Measurements from ENCODE around the gene CBX1.
"Not testable (repeated sequence)": the region's sequence is repeated elsewhere in the genome, so short reads cannot be mapped to it uniquely, and the experiment has no call there.

CBX1 gene

GRCh38 chr17:48071654-48072053 lies 29.6 kb downstream of the CBX1 start:
- DNase-seq, result no peak

GRCh38 chr17:48070195-48070594 lies 31.1 kb downstream of the CBX1 start:
- no peak for DNase-seq

DNA sequence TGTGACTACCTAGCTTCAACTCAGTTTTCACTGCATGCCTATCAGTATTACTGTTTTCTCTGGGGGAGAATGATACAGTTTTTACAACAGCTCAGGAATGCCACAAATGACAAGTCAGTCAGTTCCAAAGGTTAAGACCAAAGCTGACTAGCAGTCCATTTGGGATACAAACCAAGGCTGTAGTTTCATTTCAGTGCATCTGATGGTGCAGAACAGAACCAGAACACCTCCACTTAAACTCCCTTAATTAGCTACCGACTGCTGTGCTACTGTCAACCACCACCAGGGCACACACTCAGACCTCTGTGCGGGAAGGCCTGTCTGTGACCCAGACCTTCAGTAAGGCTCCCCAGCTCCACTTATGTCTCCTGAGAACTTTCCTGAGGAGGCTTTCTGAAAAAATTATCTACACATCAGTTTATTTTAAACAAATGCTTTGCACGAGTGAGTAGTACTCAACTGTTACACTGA lies 32.8 kb downstream of the CBX1 start:
- DNase-seq, result no peak

GRCh38 chr17:48067808-48068207 lies 33.5 kb downstream of the CBX1 start:
- not testable (repeated sequence) for DNase-seq

DNA sequence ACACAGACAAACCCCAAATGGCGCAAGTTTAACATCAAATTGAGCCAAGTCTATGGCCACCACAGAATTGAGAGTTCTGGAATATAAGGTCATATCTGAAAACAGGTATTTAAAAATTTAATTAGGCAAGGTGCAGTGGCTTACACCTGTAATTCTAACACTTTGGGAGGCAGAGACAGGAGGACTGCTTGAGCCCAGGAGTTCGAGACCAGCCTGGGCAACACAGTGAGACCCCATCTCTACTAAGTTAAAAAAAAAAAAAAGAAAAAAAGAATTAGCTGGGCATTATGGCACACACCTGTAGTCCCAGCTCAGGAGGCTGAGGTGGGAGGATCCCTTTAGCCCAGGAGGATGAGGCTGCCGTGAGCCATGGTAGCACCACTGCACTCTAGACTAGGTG lies 34.0 kb downstream of the CBX1 start:
- DNase-seq, result no peak

DNA sequence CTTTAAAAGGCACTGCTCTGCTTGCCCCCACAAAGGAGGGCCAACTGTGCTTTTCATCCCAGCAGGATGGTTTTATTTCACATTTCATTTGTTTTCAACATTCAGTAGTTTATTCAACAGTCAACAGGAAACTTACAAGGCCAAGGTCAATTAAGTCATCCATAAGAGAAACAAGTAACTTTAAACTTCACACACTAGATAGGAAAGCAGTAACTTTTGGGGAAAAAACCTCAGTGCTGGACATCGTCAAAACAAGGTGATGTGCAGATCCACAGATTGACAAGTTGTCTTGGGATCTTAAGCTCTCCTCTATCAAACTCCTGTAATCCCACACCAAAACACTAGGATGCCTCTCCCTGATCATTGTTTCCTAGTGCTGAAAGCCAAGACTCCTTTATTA lies 34.6 kb downstream of the CBX1 start:
- DNase-seq, result no peak

DNA sequence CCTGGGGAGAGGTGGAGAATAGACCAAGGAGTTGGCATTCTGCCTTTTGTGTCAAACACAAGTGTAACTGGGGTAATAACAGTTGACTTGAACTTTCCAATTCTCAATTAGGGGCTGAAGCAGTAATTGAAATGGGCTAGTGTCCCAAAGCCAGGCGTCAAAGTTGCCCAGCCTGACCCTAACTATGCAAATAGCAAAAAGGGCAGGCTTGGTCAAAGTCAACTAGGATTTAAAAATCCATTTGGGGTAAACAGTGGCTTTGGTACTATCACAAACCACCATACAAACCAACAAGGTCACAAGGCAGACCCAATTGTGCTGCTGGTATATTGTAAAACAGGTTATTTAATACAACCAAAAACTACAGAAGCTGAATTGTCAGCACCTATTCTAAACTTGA lies 35.1 kb downstream of the CBX1 start:
- no peak for DNase-seq

- DNase-seq, result no peak
Observed at GRCh38 chr17:48064638-48065037, 36.6 kb downstream of the CBX1 start.

GRCh38 chr17:48062273-48062672 lies 39.0 kb downstream of the CBX1 start:
- no peak for DNase-seq

DNA sequence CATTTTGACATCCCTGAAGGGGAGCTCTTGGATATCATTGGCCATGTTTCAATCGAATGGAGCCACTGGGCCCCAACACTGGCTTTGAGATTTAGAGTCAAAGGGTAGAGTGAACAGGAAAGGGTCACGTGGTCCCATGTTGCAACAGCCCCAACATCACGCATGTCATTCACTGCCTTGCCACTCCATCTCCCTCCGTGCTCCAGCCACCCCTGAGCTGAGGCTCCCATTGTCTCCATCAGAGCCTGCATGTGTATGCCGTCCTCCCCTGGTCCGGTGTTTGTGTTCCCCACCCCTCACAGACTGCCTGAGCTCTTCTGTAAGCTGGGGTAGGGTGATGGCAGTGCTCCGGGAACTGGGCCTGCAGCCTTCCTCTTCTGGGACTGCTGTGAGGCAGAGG lies 41.0 kb downstream of the CBX1 start:
- DNase-seq, result no peak

DNA sequence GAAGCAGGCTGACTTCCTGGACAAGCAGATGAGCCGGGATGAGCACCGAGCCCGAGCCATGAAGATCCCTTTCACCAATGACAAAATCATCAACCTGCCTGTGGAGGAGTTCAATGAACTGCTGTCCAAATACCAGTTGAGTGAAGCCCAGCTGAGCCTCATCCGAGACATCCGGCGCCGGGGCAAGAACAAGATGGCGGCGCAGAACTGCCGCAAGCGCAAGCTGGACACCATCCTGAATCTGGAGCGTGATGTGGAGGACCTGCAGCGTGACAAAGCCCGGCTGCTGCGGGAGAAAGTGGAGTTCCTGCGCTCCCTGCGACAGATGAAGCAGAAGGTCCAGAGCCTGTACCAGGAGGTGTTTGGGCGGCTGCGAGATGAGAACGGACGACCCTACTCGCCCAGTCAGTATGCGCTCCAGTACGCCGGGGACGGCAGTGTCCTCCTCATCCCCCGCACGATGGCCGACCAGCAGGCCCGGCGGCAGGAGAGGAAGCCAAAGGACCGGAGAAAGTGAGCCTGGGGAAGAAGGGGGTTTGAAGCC lies 42.1 kb downstream of the CBX1 start:
- DNase-seq, result no peak

DNA sequence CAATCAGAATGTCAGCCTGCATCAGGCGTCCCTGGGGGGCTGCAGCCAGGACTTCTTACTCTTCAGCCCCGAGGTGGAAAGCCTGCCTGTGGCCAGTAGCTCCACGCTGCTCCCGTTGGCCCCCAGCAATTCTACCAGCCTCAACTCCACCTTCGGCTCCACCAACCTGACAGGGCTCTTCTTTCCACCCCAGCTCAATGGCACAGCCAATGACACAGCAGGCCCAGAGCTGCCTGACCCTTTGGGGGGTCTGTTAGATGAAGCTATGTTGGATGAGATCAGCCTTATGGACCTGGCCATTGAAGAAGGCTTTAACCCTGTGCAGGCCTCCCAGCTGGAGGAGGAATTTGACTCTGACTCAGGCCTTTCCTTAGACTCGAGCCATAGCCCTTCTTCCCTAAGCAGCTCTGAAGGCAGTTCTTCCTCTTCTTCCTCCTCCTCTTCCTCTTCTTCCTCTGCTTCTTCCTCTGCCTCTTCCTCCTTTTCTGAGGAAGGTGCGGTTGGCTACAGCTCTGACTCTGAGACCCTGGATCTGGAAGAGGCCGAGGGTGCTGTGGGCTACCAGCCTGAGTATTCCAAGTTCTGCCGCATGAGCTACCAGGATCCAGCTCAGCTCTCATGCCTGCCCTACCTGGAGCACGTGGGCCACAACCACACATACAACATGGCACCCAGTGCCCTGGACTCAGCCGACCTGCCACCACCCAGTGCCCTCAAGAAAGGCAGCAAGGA lies 42.7 kb downstream of the CBX1 start:
- DNase-seq, result no peak

DNA sequence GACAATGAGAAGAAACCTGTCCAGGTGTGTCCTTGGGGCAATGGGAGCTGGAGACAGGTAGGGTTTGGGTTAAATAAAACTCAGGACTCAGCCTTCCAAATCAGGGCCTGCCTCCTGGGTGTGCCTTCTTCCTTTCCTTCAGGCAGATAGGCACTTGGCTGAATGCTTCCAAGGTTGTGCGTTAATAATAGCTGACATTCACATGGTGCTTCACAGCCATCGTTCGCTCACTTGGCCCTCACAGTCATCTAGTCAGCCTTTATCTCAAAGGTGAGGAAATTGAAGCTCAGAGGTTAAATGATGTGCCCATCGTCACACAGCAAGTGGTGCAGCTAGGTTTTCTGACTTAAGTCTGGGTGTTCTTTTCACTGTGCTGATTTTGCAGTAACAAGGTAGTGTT lies 43.7 kb downstream of the CBX1 start:
- no peak for DNase-seq

DNA sequence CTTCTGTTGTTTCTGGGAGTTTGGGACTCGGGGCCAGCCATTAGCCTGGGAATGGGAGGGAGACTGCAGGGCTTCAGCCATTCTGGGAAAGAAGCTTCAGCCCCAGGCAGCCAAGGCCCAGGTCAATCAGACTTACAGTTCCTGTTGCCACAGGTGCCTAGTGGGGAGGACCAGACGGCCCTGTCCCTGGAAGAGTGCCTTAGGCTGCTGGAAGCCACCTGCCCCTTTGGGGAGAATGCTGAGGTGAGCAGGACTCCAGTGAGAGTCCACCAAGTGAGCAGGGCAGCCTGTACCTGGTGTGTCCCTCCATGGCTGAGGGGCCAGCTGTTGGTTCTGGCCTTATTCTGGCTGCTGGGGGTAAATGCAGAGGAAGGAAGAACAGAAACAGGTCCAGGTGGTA lies 44.4 kb downstream of the CBX1 start:
- DNase-seq, result no peak

DNA sequence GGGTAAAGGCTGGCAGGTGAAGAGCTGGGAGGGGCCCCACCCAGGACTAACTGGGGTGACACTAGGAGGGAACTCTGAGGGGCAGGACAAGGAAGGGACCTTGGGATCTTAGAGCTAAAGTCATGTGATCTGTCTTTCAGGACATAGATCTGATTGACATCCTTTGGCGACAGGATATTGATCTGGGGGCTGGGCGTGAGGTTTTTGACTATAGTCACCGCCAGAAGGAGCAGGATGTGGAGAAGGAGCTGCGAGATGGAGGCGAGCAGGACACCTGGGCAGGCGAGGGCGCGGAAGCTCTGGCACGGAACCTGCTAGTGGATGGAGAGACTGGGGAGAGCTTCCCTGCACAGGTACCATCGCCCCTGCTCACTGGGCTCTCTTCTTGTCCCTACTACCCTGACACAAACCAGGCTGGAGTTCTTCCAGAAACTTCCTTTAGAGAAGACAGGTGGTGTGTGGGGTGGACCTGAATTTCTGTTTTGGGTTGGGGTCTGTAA lies 45.0 kb downstream of the CBX1 start:
- DNase-seq, result no peak

DNA sequence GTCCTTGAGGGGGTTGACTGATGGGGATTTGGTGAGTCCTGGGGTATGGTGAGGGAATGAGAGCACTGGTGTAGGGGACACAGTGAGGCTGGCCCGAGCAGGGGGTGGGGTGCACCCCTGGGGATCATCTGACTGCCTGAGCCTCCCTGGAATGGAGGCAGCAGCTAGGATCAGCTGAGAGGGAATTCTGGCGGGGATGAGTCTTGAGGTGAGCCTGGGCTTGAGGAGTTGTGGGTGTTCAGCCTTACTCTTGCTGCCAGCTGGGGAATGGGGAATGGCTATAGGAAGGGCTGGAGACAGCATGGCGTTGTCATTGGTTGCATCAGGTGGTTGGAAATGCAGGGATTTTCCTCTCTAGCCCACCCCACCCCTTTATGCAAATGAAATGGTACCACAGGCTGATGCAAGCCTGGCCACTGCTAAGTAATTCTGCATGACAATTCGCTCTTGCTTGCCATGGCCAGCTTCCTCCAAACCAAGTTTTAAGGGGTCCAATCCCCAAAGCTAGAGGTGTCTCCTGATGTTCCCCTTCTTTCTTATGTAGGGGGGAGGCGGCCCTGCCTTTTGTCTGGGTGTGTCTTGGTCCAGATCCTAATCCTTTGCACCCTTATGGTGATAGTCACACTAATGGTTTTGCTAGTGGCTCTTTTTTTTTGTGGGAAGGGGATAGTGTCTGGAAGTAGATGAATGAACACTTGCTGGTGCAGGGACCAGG lies 45.6 kb downstream of the CBX1 start:
- DNase-seq, result no peak

DNA sequence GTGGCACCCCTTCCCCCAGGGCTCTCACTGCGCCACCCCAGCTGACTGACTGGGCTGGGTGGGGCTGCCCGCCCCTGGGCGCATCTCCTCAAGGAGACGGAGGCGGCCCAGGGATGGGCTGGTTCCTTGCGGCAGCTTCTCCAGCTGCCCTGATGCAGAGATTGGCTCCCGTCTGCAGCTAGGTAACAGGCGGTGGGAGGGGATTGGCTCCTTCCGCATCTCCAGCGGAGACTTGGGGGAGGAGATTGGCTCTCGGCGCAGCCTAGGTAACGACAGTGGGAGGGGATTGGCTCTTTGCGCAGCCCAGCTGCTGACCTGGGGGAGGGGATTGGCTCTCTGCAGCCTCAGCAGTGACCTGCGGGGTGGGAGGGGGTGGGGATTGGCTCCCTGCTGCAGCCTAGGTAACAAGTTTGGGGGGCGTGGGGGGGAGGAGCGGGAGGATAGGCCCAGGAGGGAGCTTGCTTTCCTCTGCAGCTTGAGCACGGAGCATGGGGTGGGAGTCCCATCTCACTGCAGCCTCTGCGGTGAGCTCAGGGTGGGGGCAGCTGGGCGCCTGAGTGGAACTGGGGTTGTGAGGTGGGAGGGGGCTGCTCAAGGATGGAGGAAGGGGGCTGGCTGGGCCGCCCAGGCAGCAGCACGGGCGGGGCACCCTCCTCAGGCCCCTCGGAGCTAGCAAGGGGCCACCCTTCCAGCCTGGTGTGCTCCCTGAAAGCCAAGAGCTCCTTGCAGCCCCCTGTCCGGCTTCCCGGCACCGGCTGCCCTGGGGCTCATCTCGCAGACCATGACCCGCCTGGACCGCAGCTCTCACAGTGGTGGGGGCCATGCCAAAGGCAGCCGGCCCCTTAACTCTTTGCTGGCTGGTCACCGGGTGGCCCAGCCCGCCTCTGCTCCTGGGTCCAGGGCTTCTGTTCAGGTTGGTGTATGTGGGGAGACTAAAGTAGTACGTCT lies 46.8 kb downstream of the CBX1 start:
- no peak for DNase-seq

DNA sequence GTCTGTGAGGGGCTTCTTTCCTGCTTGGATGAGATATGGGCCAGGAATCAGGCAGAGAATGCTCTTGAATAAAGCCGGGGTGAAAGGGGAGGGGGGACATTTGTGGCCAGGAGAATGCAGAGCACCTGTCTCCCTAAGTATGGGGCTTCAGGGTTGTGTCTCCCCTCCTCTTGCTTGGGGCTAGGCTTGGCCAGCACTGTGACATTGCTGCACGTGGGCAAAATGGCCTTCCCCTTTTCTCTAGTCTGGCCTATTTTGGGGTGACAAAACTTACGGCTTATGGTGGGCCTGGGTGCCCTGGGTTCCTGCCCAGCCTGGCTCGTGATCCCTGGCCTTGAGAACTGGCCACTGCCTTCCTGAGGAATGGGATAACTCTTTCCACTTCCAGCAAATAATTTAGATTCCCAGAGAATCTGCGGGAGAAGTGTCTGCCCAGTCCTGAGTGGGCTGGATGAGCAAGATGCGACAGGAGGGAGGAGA lies 47.5 kb downstream of the CBX1 start:
- no peak for DNase-seq

GRCh38 chr17:48052956-48053757 lies 48.1 kb downstream of the CBX1 start:
- DNase-seq, result no peak

DNA sequence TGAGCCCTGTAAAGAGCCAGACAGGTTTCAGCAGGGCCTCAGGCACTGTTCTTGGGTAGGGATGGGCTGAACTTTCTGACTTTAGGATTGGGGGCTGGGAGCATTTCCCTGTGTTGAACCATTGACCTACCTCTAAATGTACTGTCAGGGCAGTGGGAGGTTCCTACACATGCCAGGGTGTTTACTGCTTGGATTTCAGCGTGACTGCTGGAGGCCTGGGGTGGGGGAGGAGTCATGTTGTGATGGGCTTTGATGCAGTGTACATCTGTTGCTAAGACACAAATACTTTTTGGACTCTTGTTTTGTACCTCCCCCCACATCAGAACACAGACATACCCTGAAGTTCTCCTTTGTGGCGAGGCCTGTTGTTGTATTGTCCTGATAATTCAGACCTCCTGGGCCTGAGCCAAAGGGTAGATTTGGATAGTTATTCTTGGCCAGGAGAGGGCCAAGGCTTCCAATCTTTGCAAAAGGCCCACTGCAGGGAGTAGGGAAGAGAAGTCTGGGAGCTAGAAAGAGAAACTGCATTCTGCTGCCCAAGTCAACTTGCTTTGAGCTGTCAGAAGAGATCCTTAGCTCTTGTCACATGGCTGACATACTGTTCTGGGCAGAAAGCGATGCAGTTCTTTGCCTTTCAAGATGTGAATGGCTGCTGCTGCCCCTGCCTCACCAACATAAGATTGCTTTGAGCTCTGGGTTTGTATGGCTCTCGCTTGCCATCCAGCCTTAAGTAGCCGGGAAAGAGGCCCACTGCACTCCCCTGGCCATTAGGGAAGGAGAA lies 49.4 kb downstream of the CBX1 start:
- no peak for DNase-seq

DNA sequence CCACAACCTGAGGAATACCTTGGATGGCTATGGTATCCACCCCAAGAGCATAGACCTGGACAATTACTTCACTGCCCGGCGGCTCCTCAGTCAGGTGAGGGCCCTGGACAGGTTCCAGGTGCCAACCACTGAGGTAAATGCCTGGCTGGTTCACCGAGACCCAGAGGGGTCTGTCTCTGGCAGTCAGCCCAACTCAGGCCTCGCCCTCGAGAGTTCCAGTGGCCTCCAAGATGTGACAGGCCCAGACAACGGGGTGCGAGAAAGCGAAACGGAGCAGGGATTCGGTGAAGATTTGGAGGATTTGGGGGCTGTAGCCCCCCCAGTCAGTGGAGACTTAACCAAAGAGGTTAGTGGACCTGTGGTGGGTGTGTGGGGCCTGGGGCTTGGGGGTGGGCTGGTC lies 50.0 kb downstream of the CBX1 start:
- no peak for DNase-seq

Data from CD4-positive, alpha-beta T cell treated with Interleukin-12 subunit alpha and Interleukin-12 subunit beta, for 1 hour (primary cell).